Activated naive CD8-positive, alpha-beta T cell (primary cell): ENCODE data around the gene KIF2C.

Experiments used
- H3K27ac Mint-ChIP-seq: one replicate; pipeline ENCODE4 v1.8.0; 2021; ENCODE audit warnings: mixed read lengths
- H3K27me3 Mint-ChIP-seq: one replicate; pipeline ENCODE4 v1.8.0; 2021; ENCODE audit warnings: mixed read lengths
- H3K36me3 Mint-ChIP-seq: one replicate; pipeline ENCODE4 v1.8.0; 2021; ENCODE audit warnings: mixed read lengths
- H3K4me1 Mint-ChIP-seq: one replicate; pipeline ENCODE4 v1.8.0; 2021; ENCODE audit warnings: low read depth, mixed read lengths
- H3K4me3 Mint-ChIP-seq: one replicate; pipeline ENCODE4 v1.8.0; 2021; ENCODE audit warnings: mild to moderate bottlenecking, mixed read lengths
- H3K9me3 Mint-ChIP-seq: one replicate; pipeline ENCODE4 v1.8.0; 2021; ENCODE audit warnings: low read depth, mixed read lengths

KIF2C gene

DNA sequence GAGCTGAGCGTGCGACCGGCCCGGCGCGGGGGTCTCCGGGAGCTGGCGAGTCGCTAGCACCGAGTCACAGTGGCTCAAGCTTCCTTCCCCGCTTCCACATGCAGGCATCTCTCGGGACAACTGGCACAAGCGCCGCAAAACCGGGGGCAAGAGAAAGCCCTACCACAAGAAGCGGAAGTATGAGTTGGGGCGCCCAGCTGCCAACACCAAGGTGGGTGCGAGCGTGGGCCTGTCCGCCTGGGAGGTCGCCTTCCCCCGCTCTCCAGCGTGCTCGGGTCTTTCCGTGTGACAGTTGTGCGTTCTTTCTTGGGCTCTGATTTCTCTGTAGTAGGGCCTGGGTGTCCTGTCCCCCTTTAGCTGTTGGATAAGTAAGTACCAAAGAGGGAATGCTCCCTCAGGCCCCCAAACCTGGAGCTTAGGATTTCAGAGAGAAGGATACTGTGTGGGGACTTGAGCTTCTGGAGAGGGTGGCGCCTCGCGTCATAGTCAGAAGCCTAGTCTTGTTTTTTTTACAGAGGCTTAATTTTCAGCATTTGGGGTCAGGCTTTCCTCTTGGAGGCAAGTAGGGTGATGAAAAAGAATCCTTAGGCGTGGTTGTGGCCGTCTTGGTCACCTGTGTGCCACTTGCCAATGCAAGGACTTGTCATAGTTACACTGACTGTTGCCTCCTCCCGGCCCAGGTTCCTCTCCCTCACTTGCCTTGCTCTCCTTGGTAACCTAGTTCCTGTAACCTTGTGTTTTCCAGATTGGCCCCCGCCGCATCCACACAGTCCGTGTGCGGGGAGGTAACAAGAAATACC lies 36.5 kb downstream of the KIF2C start:
- Mint-ChIP-seq H3K4me1 (peaks cover 36% of the 10 kb centered on the region), H3K36me3 (peaks cover 26% of the 10 kb centered on the region), H3K4me3 (peak overlapping the region; percentile 96), H3K27me3 (no peaks in the 10 kb centered on the region), H3K27ac (peak overlapping the region; percentile 100), H3K9me3 (no peaks in the 10 kb centered on the region)

DNA sequence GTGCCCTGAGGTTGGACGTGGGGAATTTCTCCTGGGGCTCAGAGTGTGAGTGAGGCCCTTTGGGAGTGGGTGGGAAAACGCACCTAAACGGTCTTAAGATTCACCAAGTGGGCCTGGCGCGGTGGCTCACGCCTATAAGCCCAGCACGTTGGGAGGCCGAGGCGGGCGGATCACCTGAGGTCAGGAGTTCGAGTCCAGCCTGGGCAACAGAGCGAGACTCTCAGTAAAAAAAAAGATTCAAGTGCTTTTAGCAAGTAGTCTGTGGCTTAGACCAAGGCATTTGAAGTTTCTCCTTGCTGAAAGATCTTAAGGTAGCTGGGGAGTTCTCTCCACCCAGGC lies 37.1 kb downstream of the KIF2C start:
- no peaks in the 10 kb centered on the region for H3K9me3 Mint-ChIP-seq
- H3K36me3 Mint-ChIP-seq, result peaks cover 31% of the 10 kb centered on the region
- peak overlapping the region; percentile 96 for H3K4me3 Mint-ChIP-seq
- H3K27ac Mint-ChIP-seq, result peak overlapping the region; percentile 100
- H3K27me3 Mint-ChIP-seq, result no peaks in the 10 kb centered on the region
- peaks cover 37% of the 10 kb centered on the region for H3K4me1 Mint-ChIP-seq

DNA sequence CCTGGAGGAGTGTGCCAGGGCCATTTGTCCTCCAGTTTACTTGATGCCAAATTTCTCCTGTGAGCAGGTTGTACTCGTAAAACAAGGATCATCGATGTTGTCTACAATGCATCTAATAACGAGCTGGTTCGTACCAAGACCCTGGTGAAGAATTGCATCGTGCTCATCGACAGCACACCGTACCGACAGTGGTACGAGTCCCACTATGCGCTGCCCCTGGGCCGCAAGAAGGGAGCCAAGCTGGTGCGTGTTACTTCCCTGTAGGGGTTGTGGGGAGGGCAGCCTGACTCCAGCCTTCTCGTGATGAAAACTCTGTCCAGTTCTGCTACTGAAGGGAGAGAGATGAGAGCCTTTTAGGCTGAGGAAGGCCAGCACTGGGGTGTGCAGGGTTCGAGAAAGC lies 37.9 kb downstream of the KIF2C start:
- Mint-ChIP-seq H3K27ac (peak overlapping the region; percentile 100), H3K36me3 (peaks cover 31% of the 10 kb centered on the region), H3K4me1 (peaks cover 37% of the 10 kb centered on the region), H3K27me3 (no peaks in the 10 kb centered on the region), H3K4me3 (peak overlapping the region; percentile 96), H3K9me3 (no peaks in the 10 kb centered on the region)

DNA sequence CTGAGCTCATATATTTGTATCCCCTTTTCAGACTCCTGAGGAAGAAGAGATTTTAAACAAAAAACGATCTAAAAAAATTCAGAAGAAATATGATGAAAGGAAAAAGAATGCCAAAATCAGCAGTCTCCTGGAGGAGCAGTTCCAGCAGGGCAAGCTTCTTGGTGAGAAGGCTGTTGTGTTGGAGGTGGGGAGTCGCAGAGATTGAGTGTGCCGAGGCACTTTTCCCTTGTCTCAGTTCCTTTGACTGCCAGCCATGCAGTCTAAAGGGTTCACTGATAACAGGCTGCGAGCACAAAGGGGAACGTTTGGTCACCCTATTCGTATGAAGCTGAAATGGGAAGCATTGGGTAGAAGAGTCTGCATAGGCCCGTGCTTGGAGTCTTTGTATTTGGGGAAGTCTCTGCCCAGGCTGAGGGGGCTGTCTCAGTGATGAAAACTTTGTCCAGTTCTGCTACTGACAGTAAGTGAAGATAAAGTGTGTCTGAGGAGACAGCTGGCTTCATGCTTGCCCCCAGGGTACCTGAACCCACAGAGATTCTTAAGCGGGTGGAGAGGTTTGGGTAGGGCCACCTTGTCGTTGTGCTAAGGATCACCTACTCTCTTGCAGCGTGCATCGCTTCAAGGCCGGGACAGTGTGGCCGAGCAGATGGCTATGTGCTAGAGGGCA lies 38.5 kb downstream of the KIF2C start:
- Mint-ChIP-seq H3K9me3 (no peaks in the 10 kb centered on the region), H3K4me1 (peaks cover 38% of the 10 kb centered on the region), H3K4me3 (peak overlapping the region; percentile 96), H3K27ac (peak overlapping the region; percentile 100), H3K36me3 (peaks cover 29% of the 10 kb centered on the region), H3K27me3 (no peaks in the 10 kb centered on the region)

DNA sequence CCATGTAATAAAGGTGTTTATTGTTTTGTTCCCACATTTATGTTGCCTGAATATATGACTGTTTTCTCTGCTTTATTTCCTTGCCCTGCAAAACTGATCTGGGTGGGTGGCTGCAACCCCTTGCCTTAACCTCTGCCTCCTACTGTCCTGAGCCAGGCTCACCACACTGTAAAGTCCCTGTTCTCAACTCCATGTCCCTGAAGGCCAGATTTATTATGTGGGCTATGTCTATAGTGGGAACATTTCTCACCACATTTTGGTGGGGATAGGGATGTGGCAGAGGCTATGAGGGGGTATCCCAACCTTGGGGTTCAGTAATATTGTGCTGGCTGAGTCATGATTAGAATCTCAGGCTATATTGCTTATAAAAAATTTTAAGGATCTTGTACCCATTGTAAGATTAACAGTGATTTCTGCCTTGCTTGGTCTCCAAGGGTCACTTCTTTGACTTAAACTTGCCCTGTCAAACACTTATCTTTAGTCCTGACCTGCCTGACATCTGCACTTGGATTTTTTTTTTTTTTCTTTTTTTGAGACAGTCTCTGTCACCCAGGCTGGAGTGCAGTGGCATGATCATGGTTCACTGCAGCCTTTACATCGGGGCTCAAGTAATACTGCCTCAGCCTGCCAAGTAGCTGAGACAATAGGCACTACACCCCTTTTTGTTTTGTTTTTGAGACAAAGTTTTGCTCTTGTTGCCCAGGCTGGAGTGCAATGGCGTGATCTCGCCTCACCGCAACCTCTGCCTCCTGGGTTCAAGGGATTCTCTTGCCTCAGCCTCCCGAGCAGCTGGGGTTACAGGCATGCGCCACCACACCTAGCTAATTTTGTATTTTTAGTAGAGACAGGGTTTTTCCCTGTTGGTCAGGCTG lies 39.3 kb downstream of the KIF2C start:
- Mint-ChIP-seq H3K4me3 (peak overlapping the region; percentile 96), H3K9me3 (no peaks in the 10 kb centered on the region), H3K4me1 (peaks cover 44% of the 10 kb centered on the region), H3K27me3 (no peaks in the 10 kb centered on the region), H3K27ac (peak overlapping the region; percentile 100), H3K36me3 (peaks cover 29% of the 10 kb centered on the region)

DNA sequence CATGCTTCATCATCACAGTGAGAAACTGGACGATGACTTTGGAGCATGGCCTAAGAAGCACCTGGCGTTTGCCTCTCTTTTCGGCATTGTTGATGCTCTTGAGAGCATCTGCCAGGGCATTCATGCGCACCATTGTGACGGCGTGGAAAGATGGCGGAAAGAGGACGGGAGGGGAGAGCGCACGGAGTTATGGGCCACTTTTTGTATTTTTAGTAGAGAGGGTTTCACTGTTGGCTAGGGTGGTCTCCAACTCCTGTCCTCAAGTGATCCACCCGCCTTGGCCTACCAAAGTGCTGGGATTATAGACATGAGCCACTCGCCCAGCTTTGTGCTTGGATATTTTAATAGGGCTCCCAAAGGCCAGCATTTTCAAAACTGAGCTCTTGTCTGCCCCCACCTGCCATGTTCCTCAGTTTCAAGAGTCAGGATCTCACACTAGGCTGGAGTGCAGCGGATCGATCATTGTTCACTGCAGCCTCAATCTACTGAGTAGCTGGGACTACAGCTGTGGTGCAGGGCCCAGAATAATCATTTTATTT lies 41.0 kb downstream of the KIF2C start:
- Mint-ChIP-seq H3K27ac (peak overlapping the region; percentile 61), H3K4me1 (peaks cover 48% of the 10 kb centered on the region), H3K9me3 (no peaks in the 10 kb centered on the region), H3K4me3 (peak overlapping the region; percentile 51), H3K36me3 (peaks cover 29% of the 10 kb centered on the region), H3K27me3 (no peaks in the 10 kb centered on the region)

DNA sequence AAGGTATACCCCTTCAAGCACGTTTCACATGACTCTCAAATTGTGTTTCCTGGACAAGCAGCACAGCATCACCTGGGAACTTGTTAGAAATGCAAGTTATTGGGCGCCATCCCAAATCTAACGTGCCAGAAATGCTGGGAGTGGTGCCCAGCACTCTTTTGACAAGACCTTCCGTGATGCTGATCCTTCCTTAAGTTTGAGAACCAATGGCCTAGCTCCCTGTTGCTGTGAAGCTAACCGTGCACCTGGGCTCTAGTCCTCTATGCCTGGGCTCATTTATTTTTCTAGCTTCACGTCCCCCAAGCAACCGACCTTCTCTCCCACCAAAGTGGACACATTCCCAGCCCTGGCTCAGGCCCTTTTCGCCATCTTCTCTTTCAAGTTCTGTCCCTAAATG lies 44.1 kb downstream of the KIF2C start:
- peaks cover 42% of the 10 kb centered on the region for H3K4me1 Mint-ChIP-seq
- H3K4me3 Mint-ChIP-seq, result peak overlapping the region; percentile 72
- H3K27me3 Mint-ChIP-seq, result no peaks in the 10 kb centered on the region
- H3K27ac Mint-ChIP-seq, result peak overlapping the region; percentile 36
- H3K9me3 Mint-ChIP-seq, result no peaks in the 10 kb centered on the region
- H3K36me3 Mint-ChIP-seq, result peaks cover 15% of the 10 kb centered on the region

DNA sequence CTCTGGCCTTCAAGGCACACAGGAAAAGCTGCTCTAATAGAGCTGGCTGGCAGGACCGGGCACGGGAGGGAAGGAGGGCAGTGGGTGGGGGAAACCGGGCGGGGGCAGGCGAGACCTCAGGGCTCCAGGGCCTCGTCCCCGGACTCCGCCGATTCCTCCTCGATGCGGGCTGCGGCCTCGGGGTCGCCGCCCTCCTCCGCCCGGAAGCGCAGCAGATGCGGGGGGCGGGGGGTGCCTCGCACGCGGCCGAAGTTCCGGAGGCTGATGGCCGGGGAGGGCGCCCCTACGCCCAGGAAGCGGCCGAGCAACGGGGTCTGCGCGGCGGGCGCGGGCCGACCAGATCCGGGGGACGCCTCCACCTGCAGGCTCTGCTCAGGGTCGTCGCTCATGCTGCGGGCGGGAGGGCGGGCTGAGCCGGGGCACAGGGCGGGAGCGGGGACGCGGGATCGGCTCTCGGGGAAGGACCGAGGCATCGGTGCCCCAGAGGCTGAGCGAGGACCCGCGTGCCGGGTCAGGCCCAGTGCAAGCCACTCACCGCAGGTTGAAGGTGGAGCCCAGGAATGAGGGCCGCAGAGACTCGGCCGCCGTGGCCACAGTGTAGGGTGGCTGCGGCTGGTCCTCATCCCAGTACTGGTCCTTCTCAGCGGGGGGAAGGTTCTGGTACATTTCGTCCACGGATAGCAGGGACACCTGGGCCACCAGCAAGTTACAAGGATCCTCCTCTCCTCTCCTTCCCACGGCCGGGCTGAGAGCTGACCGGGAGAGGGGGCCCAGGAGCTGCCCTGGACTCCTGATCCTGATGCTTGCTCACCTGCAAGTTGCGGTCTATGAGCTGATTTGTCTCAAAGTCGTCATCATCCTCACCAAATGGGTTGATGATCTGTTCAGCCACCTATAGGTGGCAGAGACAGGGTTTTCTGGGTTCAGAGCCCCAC lies 44.7 kb downstream of the KIF2C start:
- Mint-ChIP-seq H3K9me3 (no peaks in the 10 kb centered on the region), H3K4me3 (peak overlapping the region; percentile 85), H3K27ac (peak overlapping the region; percentile 87), H3K27me3 (no peaks in the 10 kb centered on the region), H3K4me1 (peaks cover 38% of the 10 kb centered on the region), H3K36me3 (peaks cover 11% of the 10 kb centered on the region)

DNA sequence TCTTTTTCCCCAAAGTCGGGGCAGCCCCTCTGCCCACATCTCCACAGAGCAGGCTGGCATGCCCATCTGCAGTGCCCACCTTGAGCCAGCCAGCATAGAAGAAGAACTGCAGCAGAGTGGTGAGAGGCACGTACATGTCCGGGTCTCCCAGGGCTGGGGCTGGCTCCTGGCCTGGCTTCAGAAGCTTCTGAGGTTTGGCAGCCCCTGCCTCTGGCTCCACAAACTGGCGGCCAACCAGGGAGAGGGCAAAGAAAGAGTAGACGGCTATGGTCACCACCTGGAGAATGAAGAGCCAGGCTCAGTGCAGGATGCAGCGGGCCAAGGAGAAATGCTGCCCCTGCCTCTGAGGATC lies 45.4 kb downstream of the KIF2C start:
- Mint-ChIP-seq H3K27ac (peak overlapping the region; percentile 87), H3K27me3 (no peaks in the 10 kb centered on the region), H3K9me3 (no peaks in the 10 kb centered on the region), H3K4me1 (peaks cover 36% of the 10 kb centered on the region), H3K36me3 (peaks cover 11% of the 10 kb centered on the region), H3K4me3 (peak overlapping the region; percentile 85)

DNA sequence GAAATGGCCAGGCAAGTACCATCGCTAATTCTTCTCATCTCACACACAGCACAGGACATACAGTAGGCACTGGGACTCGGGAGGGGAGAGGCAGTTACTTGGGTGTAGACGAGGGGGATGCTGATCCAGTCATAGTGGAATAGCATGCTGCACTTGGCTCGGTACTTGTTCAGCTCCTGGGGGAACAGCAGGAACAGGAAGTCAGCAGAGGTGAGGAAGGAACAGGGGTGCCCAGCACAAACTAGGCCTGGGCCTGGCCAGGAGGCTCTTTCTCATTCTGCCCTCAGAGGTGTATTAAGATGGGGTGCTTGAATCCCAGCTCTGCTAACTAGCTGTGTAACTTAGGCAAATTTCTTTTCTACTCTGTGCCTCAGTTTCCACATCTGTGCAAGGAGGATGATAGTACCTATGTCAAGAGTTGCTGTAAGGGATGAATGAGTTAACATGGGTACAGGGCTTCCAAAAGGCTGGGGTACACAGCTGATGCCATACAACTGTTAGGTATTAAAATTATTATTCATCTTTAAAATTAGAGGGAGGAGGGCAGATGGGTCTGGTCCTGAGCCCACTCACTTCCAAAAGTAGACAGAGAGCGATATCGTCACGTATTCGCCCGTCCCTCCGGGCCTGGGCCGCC lies 46.0 kb downstream of the KIF2C start:
- no peaks in the 10 kb centered on the region for H3K9me3 Mint-ChIP-seq
- peak overlapping the region; percentile 87 for H3K27ac Mint-ChIP-seq
- H3K4me1 Mint-ChIP-seq, result peaks cover 31% of the 10 kb centered on the region
- H3K36me3 Mint-ChIP-seq, result peaks cover 5% of the 10 kb centered on the region
- peak overlapping the region; percentile 85 for H3K4me3 Mint-ChIP-seq
- H3K27me3 Mint-ChIP-seq, result no peaks in the 10 kb centered on the region

DNA sequence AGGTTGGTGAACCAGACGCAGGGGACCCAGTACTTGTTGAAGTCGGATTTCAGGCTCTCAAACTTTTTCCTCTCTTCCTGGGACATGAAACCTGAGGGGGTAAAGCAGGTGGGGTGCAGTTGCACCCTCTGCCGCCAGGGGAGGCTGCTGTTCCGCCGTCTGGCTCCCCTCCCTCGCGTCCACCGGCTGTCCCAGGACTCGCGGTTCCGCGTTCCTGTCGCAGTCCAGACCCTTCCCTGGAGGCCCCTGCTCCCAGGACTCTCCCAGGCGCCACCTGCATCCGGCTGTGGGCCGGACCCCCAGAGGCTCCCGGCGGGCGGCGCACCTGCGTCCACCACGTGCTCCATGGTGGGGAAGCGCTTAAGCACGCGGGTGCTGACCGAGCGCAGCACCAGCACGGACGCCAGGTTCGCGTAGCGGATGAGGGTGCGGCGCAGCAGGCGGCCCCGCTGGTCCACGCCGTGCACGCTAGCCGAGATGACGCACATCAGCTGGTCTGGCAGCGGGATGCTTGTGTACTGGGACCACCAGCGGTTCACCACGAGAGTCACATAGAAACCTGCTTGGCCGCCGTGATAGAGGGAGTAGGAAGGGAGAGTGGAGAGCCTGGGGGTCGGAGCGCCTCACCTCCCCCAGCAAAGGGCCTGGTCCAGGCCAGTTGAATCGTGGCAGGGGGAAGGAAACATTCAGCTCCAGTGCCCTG lies 46.7 kb downstream of the KIF2C start:
- peak overlapping the region; percentile 87 for H3K27ac Mint-ChIP-seq
- no peaks in the 10 kb centered on the region for H3K27me3 Mint-ChIP-seq
- peak overlapping the region; percentile 85 for H3K4me3 Mint-ChIP-seq
- no peaks in the 10 kb centered on the region for H3K9me3 Mint-ChIP-seq
- H3K36me3 Mint-ChIP-seq, result peaks cover 3% of the 10 kb centered on the region
- peaks cover 29% of the 10 kb centered on the region for H3K4me1 Mint-ChIP-seq

DNA sequence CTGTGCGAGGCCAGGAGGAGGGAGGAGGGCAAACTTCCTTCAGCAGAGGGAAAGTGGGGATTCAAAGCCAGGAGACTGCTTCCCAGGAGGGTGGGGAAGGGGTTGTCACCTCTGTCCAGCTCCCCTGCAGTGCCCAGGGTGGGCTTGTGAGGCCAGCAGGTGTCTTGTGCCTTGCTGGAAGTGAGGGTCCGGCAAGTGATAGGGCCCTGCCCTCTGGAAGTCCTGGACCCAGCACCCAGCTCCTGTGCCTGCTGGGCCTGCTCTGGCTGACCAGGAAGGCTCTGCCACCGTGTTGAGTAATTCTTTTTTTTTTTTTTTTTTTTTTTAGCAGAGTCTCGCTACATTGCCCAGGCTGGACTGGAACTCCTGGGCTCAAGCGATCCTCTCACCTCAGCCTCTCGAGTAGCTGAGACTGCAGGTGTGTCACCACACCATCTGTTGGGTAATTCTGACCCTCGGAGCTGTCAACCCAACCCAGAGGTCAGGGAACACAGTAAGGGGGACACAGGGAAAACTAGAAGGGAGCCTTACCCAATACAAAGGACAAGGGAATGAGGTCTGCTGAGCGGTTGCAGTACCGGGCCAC lies 47.3 kb downstream of the KIF2C start:
- Mint-ChIP-seq H3K9me3 (no peaks in the 10 kb centered on the region), H3K27ac (peak overlapping the region; percentile 87), H3K4me3 (peak overlapping the region; percentile 85), H3K4me1 (peaks cover 29% of the 10 kb centered on the region), H3K36me3 (no peaks in the 10 kb centered on the region), H3K27me3 (no peaks in the 10 kb centered on the region)

DNA sequence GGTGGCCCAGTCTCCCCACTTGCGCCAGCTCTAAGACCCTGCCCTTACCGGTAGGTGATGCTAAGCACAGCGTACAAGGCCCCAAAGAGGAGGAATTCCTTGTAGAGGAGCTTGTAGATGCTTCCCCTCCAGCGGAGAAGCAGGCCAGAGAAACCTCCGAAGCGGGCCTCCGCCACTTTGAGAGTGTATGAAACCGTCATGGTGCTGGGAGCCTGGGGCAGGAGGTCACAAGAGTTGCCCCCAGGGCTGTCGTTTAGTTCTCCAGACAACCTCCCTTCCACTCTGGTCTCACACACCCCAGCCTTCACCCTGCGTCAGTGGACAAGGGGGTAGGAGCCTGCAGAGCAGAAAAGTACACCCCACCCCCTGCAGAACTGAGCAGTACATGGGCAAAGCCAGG lies 47.9 kb downstream of the KIF2C start:
- no peaks in the 10 kb centered on the region for H3K36me3 Mint-ChIP-seq
- peaks cover 29% of the 10 kb centered on the region for H3K4me1 Mint-ChIP-seq
- no peaks in the 10 kb centered on the region for H3K9me3 Mint-ChIP-seq
- no peak overlapping the region for H3K4me3 Mint-ChIP-seq
- H3K27ac Mint-ChIP-seq, result no peak overlapping the region
- no peaks in the 10 kb centered on the region for H3K27me3 Mint-ChIP-seq
